Transverse colon (tissue), 4 donors: ENCODE measurements around the gene LTBP4. TPM values are rescaled to one million over a fixed set of nuclear protein-coding genes. Genes with fewer than 3 reads are reported as not detected.

Experiments used
- DNase-seq: peaks from one replicate; pipeline ENCODE4 v3.0.0-alpha.2; 2019
- H3K27ac ChIP-seq, 4 donors: fragments of 200-600 bp; sonication (generic); 2 replicates each; pipeline ENCODE4 v1.5.1; 2016 to 2018; ENCODE audit warnings: inconsistent platforms in 4 of 4
- H3K27me3 ChIP-seq: fragments of 200-600 bp; sonication (generic); 2 replicates; pipeline ENCODE4 v1.5.1; 2017; ENCODE audit warnings: inconsistent platforms
- H3K36me3 ChIP-seq, 4 donors: fragments of 200-600 bp; sonication (generic); 2 replicates each; pipeline ENCODE4 v1.5.1; 2017 to 2019; ENCODE audit warnings: inconsistent platforms in 4 of 4
- H3K4me1 ChIP-seq, 4 donors: fragments of 200-600 bp; sonication (generic); 2 replicates each; pipeline ENCODE4 v1.5.1; 2017 to 2020; ENCODE audit warnings: inconsistent platforms in 4 of 4
- H3K4me3 ChIP-seq, 4 donors: fragments of 200-600 bp; sonication (generic); 1 replicate in 1 of 4; 2 replicates in 3 of 4; pipeline versions ENCODE4 v1.5.1 to v1.6.1; 2017 to 2019; ENCODE audit warnings: inconsistent platforms in 4 of 4
- H3K9me3 ChIP-seq, 2 donors: fragments of 200-600 bp; sonication (generic); 2 replicates each; pipeline ENCODE4 v1.5.1; 2017 to 2019; ENCODE audit warnings: inconsistent platforms in 2 of 2
- EP300 ChIP-seq: sonication (generic); formaldehyde crosslinking; IDR thresholded peaks from one replicate; pipeline ENCODE4 v1.6.1; 2017; ENCODE audit warnings: antibody characterized with exemption, low read depth
- POLR2A ChIP-seq: fragments of 450-650 bp; IDR thresholded peaks from one replicate; pipeline ENCODE4 v1.6.1; 2016; ENCODE audit warnings: antibody characterized with exemption, mild to moderate bottlenecking, moderate library complexity
- POLR2AphosphoS5 ChIP-seq, 3 donors: sonication (generic); formaldehyde crosslinking; IDR thresholded peaks; one replicate each; pipeline ENCODE4 v1.6.1; 2016; ENCODE audit warnings: antibody characterized with exemption in 3 of 3
- WGBS, 2 donors: methylation state at CpG; one replicate each; pipeline ENCODE4 v1.1.5; 2018; ENCODE audit warnings: low coverage in 1 of 2; 5-methylcytosine and 5-hydroxymethylcytosine counted together
- in situ Hi-C, 4 donors: fragments of 200-750 bp; cut with MboI; loops; one replicate each; pipeline versions ENCODE4 v1.15.0 to v1.15.1; 2017; ENCODE audit warnings: low sequenced_read_pairs in 3 of 4, low pct_ligation_motif_present in 1 of 4, low pct_unique_long_range_greater_than_20kb in 1 of 4
- intact Hi-C: fragments of 100-400 bp; cut with DNase I; formaldehyde crosslinking; loops from one replicate; pipeline ENCODE4 v1.15.1; 2023; ENCODE audit warnings: low total_unique reads
- total RNA-seq, 4 donors: library from RNA; depleted of rRNA; stranded (reverse); fragments of >200 nt; gene quantifications; one replicate each; pipeline ENCODE4 v1.1.0, GENCODE V29; 2016
- TF ChIP-seq, protein P1 (sequence below), 5 experiments: fragments of 200-600 bp in 3 of 5; fragments of 450-650 bp in 2 of 5; sonication (generic) in 3 of 5; IDR thresholded peaks; 1 replicate in 2 of 5; 2 replicates in 3 of 5; pipeline ENCODE4 v1.5.1; 2016 to 2017; ENCODE audit warnings: antibody characterized with exemption in 5 of 5, inconsistent platforms in 3 of 5, mild to moderate bottlenecking in 2 of 5, moderate library complexity in 1 of 5

Gene LTBP4
- total RNA-seq, 4 donors from 2014 or later, result 122 to 477 (median 253) TPM

DNA sequence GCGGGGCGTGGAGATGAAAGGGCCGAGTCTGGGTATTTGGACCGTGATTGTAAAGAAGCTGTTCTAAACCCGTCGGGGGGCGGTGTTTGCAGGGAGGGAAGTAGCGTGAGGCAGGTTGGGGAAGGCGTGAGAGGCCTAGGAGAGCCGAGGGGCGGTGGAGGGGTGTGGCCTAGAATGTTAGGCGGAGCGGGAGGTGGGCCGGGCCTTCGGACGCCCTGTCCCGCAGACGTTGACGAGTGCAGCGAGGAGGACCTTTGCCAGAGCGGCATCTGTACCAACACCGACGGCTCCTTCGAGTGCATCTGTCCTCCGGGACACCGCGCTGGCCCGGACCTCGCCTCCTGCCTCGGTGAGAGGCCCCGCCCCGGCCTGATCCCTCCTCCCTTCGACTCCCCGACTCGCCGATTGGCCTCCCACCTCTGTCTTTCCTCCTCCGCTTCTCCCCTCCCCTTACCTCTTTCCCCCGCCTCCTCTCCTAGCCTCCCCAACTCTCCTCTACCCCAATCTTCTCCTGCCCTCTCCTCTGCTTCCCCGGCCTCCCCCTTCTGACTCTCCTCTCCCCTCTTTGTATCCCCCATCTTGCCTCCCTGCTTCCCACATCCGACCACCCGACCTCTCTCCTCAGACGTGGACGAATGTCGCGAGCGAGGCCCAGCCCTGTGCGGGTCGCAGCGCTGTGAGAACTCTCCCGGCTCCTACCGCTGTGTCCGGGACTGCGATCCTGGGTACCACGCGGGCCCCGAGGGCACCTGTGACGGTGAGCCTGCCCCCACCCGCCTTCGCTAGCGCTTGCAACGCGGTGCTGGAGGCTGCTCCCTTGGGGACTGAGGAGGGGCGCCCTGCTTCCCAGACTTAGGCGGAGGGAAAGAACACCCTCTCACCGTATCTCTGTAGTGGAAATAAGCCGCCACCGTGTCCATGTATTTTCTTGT is 12.8 kb downstream of the LTBP4 start:
- DNase-seq, result peak; percentile 91
- TF ChIP-seq, protein P1, sequence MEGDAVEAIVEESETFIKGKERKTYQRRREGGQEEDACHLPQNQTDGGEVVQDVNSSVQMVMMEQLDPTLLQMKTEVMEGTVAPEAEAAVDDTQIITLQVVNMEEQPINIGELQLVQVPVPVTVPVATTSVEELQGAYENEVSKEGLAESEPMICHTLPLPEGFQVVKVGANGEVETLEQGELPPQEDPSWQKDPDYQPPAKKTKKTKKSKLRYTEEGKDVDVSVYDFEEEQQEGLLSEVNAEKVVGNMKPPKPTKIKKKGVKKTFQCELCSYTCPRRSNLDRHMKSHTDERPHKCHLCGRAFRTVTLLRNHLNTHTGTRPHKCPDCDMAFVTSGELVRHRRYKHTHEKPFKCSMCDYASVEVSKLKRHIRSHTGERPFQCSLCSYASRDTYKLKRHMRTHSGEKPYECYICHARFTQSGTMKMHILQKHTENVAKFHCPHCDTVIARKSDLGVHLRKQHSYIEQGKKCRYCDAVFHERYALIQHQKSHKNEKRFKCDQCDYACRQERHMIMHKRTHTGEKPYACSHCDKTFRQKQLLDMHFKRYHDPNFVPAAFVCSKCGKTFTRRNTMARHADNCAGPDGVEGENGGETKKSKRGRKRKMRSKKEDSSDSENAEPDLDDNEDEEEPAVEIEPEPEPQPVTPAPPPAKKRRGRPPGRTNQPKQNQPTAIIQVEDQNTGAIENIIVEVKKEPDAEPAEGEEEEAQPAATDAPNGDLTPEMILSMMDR (IDR thresholded peaks at IDR 0.05), result no peak
- peak; percentile 77 for TF ChIP-seq POLR2A
- TF ChIP-seq EP300, result no peak
- peak; percentile 60 to 84 (median 75) for TF ChIP-seq POLR2AphosphoS5 (IDR thresholded peaks at IDR 0.05)
- H3K27ac ChIP-seq, result peak overlapping the region; percentile 90 to 92 (median 92)
- intact Hi-C loops, result no loop called here
- no peaks in the 10 kb centered on the region for H3K9me3 ChIP-seq
- H3K4me1 ChIP-seq, result peaks cover 14 to 58% (median 44%) of the 10 kb centered on the region in 4 donors
- in situ Hi-C loops, result no loop called here
- H3K36me3 ChIP-seq, result no peaks in the 10 kb centered on the region
- H3K4me3 ChIP-seq, result peak overlapping the region; percentile 41 to 72 (median 50)
- 5 to 8% methylated on average over 23 to 54 of the region's 67 CpGs for WGBS, 2 donors
- H3K27me3 ChIP-seq, result no peaks in the 10 kb centered on the region

DNA sequence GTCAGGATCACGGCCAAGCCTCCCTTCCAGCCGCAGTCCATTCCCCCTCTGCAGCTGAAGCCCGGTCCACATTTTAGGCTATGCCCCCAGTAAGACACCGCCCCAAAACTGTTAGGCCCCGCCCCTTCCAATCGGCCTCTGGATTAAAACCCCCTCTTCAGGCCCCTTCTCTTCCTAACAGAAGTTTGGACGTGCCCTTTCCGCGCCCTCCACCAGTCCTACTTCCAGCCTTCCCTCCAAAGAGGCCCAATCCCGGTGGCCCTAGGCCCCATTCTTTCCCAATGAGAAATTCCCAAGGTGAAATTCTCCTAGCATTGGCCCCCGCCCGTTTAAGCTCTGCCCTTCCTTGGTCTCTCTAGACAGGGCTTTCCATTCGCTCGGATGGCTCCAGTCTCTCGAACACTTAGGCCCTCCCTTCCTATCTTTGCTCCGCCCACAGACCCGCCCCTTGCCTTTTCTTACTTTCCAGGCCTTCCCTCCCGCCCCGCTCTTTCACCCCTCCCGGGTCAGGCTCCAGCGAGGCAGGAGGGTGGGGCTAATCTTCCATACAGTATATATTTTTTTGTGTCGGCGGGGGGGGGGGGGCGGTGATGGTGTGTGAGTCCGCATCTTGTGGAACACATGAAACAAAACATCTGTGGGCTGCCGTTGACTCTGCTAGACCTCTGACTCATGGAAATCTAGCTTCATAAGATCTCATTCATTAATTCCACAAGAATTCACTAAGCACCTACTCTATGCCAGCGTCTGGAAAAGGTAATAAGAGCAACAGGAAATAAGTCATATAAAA is 13.6 kb downstream of the LTBP4 start:
- H3K27me3 ChIP-seq, result no peaks in the 10 kb centered on the region
- H3K9me3 ChIP-seq, result no peaks in the 10 kb centered on the region
- H3K4me3 ChIP-seq, result peak overlapping the region; percentile 41 to 72 (median 50)
- DNase-seq, result peak; percentile 93
- intact Hi-C loops, result no loop called here
- H3K27ac ChIP-seq, result peak overlapping the region; percentile 90 to 92 (median 92)
- in situ Hi-C loops, result no loop called here
- H3K4me1 ChIP-seq, result peaks cover 14 to 51% (median 36%) of the 10 kb centered on the region in 4 donors
- H3K36me3 ChIP-seq, result peaks cover 0 to 1% (median 0%) of the 10 kb centered on the region in 4 donors
- WGBS, 2 donors, result 4 to 8% methylated on average over 16 to 27 of the region's 27 CpGs
- TF ChIP-seq, protein P1 (IDR thresholded peaks at IDR 0.05), result no peak
- TF ChIP-seq POLR2A, result peak; percentile 78
- TF ChIP-seq EP300, result no peak
- peak; percentile 47 to 67 (median 62) for TF ChIP-seq POLR2AphosphoS5 (IDR thresholded peaks at IDR 0.05)

DNA sequence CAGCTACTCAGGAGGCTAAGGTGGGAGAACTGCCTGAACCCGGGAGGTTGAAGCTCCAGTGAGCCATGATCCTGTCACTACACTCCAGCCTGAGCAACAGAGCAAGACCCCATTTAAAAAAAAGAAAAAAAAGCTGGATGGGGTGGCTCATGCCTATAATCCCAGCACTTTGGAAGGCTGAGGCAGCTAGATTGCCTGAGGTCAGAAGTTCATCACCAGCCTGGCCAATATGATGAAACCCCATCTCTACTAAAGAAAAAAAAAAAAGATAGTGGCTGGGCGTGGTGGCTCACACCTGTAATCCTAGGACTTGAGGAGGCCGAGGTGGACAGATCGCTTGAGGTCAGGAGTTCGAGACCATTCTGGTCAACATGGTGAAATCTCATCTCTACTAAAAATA is 15.0 kb downstream of the LTBP4 start:
- intact Hi-C loops, result no loop called here
- in situ Hi-C loops, result no loop called here
- TF ChIP-seq, protein P1 (IDR thresholded peaks at IDR 0.05), result no peak
- H3K36me3 ChIP-seq, result peaks cover 0 to 12% (median 0%) of the 10 kb centered on the region in 4 donors
- H3K9me3 ChIP-seq, result no peaks in the 10 kb centered on the region
- no peaks in the 10 kb centered on the region for H3K27me3 ChIP-seq
- H3K4me3 ChIP-seq, result no peak overlapping the region
- peak overlapping the region in 3 of 4 donors; percentile 90 to 92 (median 91) for H3K27ac ChIP-seq
- WGBS, 2 donors, result 65 to 89% methylated on average over 5 of the region's 5 CpGs
- DNase-seq, result no peak
- peaks cover 2 to 39% (median 22%) of the 10 kb centered on the region in 4 donors for H3K4me1 ChIP-seq

DNA sequence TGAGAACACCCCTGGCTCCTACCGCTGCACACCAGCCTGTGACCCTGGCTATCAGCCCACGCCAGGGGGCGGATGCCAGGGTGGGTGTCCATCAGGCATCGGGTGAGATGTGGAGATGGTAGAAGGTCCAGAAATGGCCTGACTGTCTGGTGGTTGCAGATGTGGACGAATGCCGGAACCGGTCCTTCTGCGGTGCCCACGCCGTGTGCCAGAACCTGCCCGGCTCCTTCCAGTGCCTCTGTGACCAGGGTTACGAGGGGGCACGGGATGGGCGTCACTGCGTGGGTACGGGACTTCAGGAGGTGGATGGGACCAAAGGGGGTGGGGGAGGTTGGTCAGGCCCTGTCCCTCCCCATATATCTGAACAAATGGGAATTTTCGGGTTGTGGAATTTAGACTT is 15.8 kb downstream of the LTBP4 start:
- no peak overlapping the region for H3K27ac ChIP-seq
- in situ Hi-C loops, result no loop called here
- peaks cover 0 to 32% (median 19%) of the 10 kb centered on the region in 4 donors for H3K4me1 ChIP-seq
- no peaks in the 10 kb centered on the region for H3K9me3 ChIP-seq
- WGBS, 2 donors, result 95% methylated on average over 16 of the region's 17 CpGs; no CpG with 5 or more reads in 1 of the 2 donors
- H3K36me3 ChIP-seq, result peaks cover 0 to 20% (median under 1%) of the 10 kb centered on the region in 4 donors
- no peak overlapping the region for H3K4me3 ChIP-seq
- H3K27me3 ChIP-seq, result no peaks in the 10 kb centered on the region
- no peak for DNase-seq
- intact Hi-C loops, result no loop called here
- TF ChIP-seq EP300 (no peak), POLR2AphosphoS5 (IDR thresholded peaks at IDR 0.05) (no peak), POLR2A (no peak)
- TF ChIP-seq, protein P1 (IDR thresholded peaks at IDR 0.05), result no peak
